ENCODE data around the gene NOS3. TPM values are rescaled to one million over a fixed set of nuclear protein-coding genes. Genes with fewer than 3 reads are reported as not detected.

NOS3 gene
- total and polyA plus RNA-seq, 12 donors = 10.0 to 53.3 (median 13.3) TPM

- peak overlapping the region in 8 of 10 donors; percentile 20 to 97 (median 86) for H3K27ac ChIP-seq
- DNase-seq (no peak), ATAC-seq (no peak)
- H3K36me3 ChIP-seq = no peaks in the 10 kb centered on the region
- intact Hi-C loops (cut with DNase I) = no loop called here
- TF ChIP-seq CTCF (IDR thresholded peaks at IDR 0.05) = no peak
- peak overlapping the region in 4 of 10 donors; percentile 17 to 53 (median 46) for H3K4me3 ChIP-seq
- peaks cover 8 to 67% (median 48%) of the 10 kb centered on the region in 7 donors for H3K27me3 ChIP-seq
- H3K4me1 ChIP-seq = peaks cover 30 to 85% (median 59%) of the 10 kb centered on the region in 9 donors
- no peaks in the 10 kb centered on the region for H3K9me3 ChIP-seq
- WGBS, 2 donors = 55 to 61% methylated on average over 27 of the region's 27 CpGs
These were observed 17.0 kb upstream of the NOS3 start for GRCh38 chr7:150973571-150974451.

GRCh38 chr7:150974468-150975391 lies 16.1 kb upstream of the NOS3 start:
- Histone ChIP-seq H3K36me3 (no peaks in the 10 kb centered on the region), H3K4me1 (peaks cover 30 to 88% (median 59%) of the 10 kb centered on the region in 9 donors), H3K27me3 (peaks cover 8 to 67% (median 55%) of the 10 kb centered on the region in 7 donors), H3K9me3 (no peaks in the 10 kb centered on the region), H3K4me3 (peak overlapping the region in 9 of 10 donors; percentile 17 to 53 (median 41)), H3K27ac (peak overlapping the region; percentile 62 to 97 (median 89))
- peak in 8 of 9 donors; percentile 22 to 49 (median 38) for TF ChIP-seq CTCF (IDR thresholded peaks at IDR 0.05)
- intact Hi-C loops (cut with DNase I) = no loop called here
- 5 to 10% methylated on average over 54 to 89 of the region's 89 CpGs for WGBS, 2 donors
- peak in 1 of 8 donors; percentile 7 for ATAC-seq
- DNase-seq = peak; percentile 60 to 74

- peaks cover 8 to 73% (median 57%) of the 10 kb centered on the region in 7 donors for H3K27me3 ChIP-seq
- DNase-seq = no peak
These were observed 15.1 kb upstream of the NOS3 start for GRCh38 chr7:150975536-150976319.

More at GRCh38 chr7:150975536-150976319, 15.1 kb upstream of the NOS3 start:
- 50 to 65% methylated on average over 9 of the region's 9 CpGs for WGBS, 2 donors
- no peak for TF ChIP-seq CTCF (IDR thresholded peaks at IDR 0.05)
- no peaks in the 10 kb centered on the region for H3K9me3 ChIP-seq
- peak overlapping the region in 9 of 10 donors; percentile 10 to 53 (median 37) for H3K4me3 ChIP-seq
- intact Hi-C loops (cut with DNase I) = no loop called here
- peaks cover 22 to 79% (median 51%) of the 10 kb centered on the region in 9 donors for H3K4me1 ChIP-seq
- H3K36me3 ChIP-seq = no peaks in the 10 kb centered on the region
- H3K27ac ChIP-seq = peak overlapping the region; percentile 47 to 97 (median 89)
- no peak for ATAC-seq

Measured in heart right ventricle (tissue), 16 donors.